SK-N-SH treated with all-trans-retinoic acid at 6 μM for 48 hours (cell line): Measurements from ENCODE around the gene ADARB2.

Experiments
- PPARA ChIP-seq: fragments of 250-450 bp; sonication (Bioruptor Pico); IDR thresholded peaks from 2 replicates; pipeline ENCODE4 v1.5.0; 2020; ENCODE audit warnings: mild to moderate bottlenecking, borderline replicate concordance
- RARB ChIP-seq: fragments of 250-450 bp; sonication (Bioruptor Pico); IDR thresholded peaks from 2 replicates; pipeline ENCODE4 v1.8.0; 2021; ENCODE audit warnings: mild to moderate bottlenecking, moderate library complexity
- SNAI2 ChIP-seq: fragments of 250-450 bp; sonication (Bioruptor Pico); IDR thresholded peaks from 2 replicates; pipeline ENCODE4 v1.5.0; 2020; ENCODE audit warnings: mild to moderate bottlenecking, moderate library complexity
- TOX ChIP-seq: fragments of 250-450 bp; sonication (Bioruptor Pico); IDR thresholded peaks from 2 replicates; pipeline ENCODE4 v1.8.0; 2021; ENCODE audit warnings: mild to moderate bottlenecking, moderate library complexity, borderline replicate concordance
- ZC3H10 ChIP-seq: fragments of 250-450 bp; sonication (Bioruptor Pico); IDR thresholded peaks from 2 replicates; pipeline ENCODE4 v1.5.1; 2021; ENCODE audit warnings: mild to moderate bottlenecking, moderate library complexity
- TF ChIP-seq, protein P1 (sequence below): fragments of 250-450 bp; sonication (Bioruptor Pico); IDR thresholded peaks from 2 replicates; pipeline ENCODE4 v1.8.0; 2020; ENCODE audit warnings: mild to moderate bottlenecking, moderate library complexity, borderline replicate concordance

DNA sequence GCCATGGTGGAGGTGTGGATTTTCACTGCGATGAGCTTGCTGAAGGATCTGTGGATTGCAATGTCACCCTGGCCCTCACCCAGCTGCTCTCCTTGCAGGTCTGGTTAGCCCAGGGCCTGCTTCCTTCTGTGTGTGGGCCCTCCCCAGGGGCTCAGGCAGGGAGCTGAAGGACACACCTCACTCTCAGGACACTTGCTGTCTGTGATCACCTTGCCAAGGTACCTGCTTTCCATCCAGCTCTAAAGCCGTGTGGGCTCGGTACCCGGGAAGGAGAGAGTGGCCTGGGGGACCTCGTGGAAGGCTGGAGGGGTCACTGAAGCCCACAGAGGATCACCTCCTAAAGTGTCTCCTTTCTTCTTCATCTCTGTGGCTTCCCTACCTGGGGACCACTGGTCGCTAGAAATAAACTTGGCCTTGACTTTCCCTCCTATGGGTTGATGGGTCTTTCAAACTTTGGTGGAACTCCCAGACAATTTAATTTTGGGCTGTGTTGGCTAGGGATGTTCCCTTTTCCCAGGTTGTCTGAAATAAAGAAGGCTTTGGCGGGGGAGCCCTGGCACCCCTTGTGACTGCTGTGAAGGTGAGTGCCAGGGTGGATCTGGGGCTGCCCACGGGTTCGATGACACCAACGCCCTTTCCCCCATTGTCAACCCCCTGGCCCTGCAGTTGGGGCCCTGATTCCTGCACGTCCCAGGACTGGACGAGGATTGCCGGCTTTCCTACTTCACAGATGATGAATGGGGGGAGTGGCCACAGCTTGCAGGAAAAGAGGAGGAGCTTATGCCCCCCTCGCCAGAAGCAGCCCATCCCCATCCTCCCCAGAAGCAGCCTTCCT lies 331.0 kb downstream of the ADARB2 start:
- TF ChIP-seq, protein P1, sequence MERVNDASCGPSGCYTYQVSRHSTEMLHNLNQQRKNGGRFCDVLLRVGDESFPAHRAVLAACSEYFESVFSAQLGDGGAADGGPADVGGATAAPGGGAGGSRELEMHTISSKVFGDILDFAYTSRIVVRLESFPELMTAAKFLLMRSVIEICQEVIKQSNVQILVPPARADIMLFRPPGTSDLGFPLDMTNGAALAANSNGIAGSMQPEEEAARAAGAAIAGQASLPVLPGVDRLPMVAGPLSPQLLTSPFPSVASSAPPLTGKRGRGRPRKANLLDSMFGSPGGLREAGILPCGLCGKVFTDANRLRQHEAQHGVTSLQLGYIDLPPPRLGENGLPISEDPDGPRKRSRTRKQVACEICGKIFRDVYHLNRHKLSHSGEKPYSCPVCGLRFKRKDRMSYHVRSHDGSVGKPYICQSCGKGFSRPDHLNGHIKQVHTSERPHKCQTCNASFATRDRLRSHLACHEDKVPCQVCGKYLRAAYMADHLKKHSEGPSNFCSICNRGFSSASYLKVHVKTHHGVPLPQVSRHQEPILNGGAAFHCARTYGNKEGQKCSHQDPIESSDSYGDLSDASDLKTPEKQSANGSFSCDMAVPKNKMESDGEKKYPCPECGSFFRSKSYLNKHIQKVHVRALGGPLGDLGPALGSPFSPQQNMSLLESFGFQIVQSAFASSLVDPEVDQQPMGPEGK (CRISPR knock-in tag): no peak
- TF ChIP-seq RARB: no peak
- no peak for TF ChIP-seq PPARA
- TF ChIP-seq TOX (CRISPR knock-in tag): no peak
- TF ChIP-seq ZC3H10 (CRISPR knock-in tag): no peak
- TF ChIP-seq SNAI2 (CRISPR knock-in tag): no peak
